Panc1 (cell line): ENCODE data around the gene VPS37B. TPM values are rescaled to one million over a fixed set of nuclear protein-coding genes. Genes with fewer than 3 reads are reported as not detected.

Experiments
- ATAC-seq: fragments of 200-7000 bp; cut with Tn5 transposase; 2 replicates; pipeline ENCODE4 v1.9.1; 2020; ENCODE audit warnings: mild to moderate bottlenecking, moderate library complexity
- BruUV-seq: library from RNA; stranded (reverse); fragments of 400-500 nt; replicated peaks from 2 replicates; lab custom pipeline; 2021; lab: Mats Ljungman, UMichigan
- CTCF ChIA-PET: fragments of 300-600 bp; sonication (Branson Sonifier 250); formaldehyde crosslinking; loops from one replicate; lab custom pipeline; 2022; ENCODE audit warnings: antibody characterized with exemption; lab: Charles Lee
- POLR2A ChIA-PET: fragments of 300-600 bp; sonication (Branson Sonifier 250); formaldehyde crosslinking; loops from one replicate; lab custom pipeline; 2022; ENCODE audit warnings: antibody characterized with exemption; lab: Charles Lee
- DNase-seq: peaks from one replicate; pipeline ENCODE4 v3.0.0-alpha.2; 2010; ENCODE audit warnings: low read depth, low spot score
- H3K27ac ChIP-seq: 2 replicates; pipeline ENCODE4 v1.5.1; 2011; ENCODE audit warnings: mild to moderate bottlenecking, low read length, inconsistent platforms
- H3K27me3 ChIP-seq: fragments of 200-500 bp; sonication (Bioruptor generic); 2 replicates; pipeline ENCODE4 v1.6.0; 2014; ENCODE audit warnings: low read length, inconsistent platforms; ENCODE audit not compliant: control insufficient read depth, insufficient read depth
- H3K36me3 ChIP-seq: fragments of 200-500 bp; sonication (Bioruptor generic); 2 replicates; pipeline ENCODE4 v1.5.1; 2014; ENCODE audit warnings: inconsistent platforms, mild to moderate bottlenecking, low read length, moderate library complexity; ENCODE audit not compliant: control insufficient read depth, insufficient read depth
- H3K4me1 ChIP-seq: 2 replicates; pipeline ENCODE4 v1.5.1; 2011; ENCODE audit warnings: inconsistent platforms, mild to moderate bottlenecking, low read length, moderate library complexity; ENCODE audit not compliant: control insufficient read depth, insufficient read depth
- H3K4me3 ChIP-seq, 2 experiments: 2 replicates each; pipeline ENCODE4 v1.5.1; 2011 to 2012; ENCODE audit warnings: low read depth in 2 of 2, low read length in 2 of 2, mild to moderate bottlenecking in 2 of 2, inconsistent platforms in 1 of 2, moderate library complexity in 1 of 2
- H3K9me3 ChIP-seq: fragments of 200-500 bp; sonication (Bioruptor generic); 2 replicates; pipeline ENCODE4 v1.5.1; 2014; ENCODE audit warnings: low read depth, mild to moderate bottlenecking, inconsistent platforms, low read length, moderate library complexity; ENCODE audit not compliant: control insufficient read depth, insufficient read depth
- POLR2AphosphoS5 ChIP-seq: IDR thresholded peaks from 2 replicates; pipeline ENCODE4 v1.6.1; 2012; ENCODE audit warnings: mild to moderate bottlenecking, low read depth, low read length, moderate library complexity
- SIN3A ChIP-seq: IDR thresholded peaks from 2 replicates; pipeline ENCODE4 v1.6.1; 2012; ENCODE audit warnings: low read depth, mild to moderate bottlenecking, low read length, moderate library complexity, borderline replicate concordance; ENCODE audit not compliant: insufficient read depth
- TCF7L2 ChIP-seq: IDR thresholded peaks from 2 replicates; pipeline ENCODE4 v1.6.1; 2011; ENCODE audit warnings: mild to moderate bottlenecking, low read depth, low read length, inconsistent platforms
- in situ Hi-C: cut with HindIII; loops from 2 replicates; pipeline ENCODE4 v1.10.0; 2016; ENCODE audit warnings: low sequenced_read_pairs, low pct_unique_long_range_greater_than_20kb
- intact Hi-C: fragments of 100-400 bp; cut with micrococcal nuclease; formaldehyde crosslinking; loops from one replicate; pipeline ENCODE4 v1.10.0; 2022; ENCODE audit not compliant: unreplicated experiment
- total RNA-seq: library from RNA; stranded (reverse); gene quantifications from one replicate; pipeline ENCODE4 v1.2.1, GENCODE V29; 2021; ENCODE audit not compliant: unreplicated experiment
- TF ChIP-seq, protein P1 (sequence below): fragments of 450-650 bp; IDR thresholded peaks from 2 replicates; pipeline ENCODE4 v1.5.1; 2017; ENCODE audit warnings: mild to moderate bottlenecking
- TF ChIP-seq, protein P2 (sequence below), 2 experiments: IDR thresholded peaks; 2 replicates each; pipeline ENCODE4 v1.6.1; 2011 to 2012; ENCODE audit warnings: low read depth in 2 of 2, control low read depth in 1 of 2, low read length in 1 of 2, mild to moderate bottlenecking in 1 of 2, moderate library complexity in 1 of 2; ENCODE audit not compliant: insufficient read depth in 1 of 2

The VPS37B gene
- total RNA-seq, 1 experiment from 2014 or later, result 76.7 TPM

DNA sequence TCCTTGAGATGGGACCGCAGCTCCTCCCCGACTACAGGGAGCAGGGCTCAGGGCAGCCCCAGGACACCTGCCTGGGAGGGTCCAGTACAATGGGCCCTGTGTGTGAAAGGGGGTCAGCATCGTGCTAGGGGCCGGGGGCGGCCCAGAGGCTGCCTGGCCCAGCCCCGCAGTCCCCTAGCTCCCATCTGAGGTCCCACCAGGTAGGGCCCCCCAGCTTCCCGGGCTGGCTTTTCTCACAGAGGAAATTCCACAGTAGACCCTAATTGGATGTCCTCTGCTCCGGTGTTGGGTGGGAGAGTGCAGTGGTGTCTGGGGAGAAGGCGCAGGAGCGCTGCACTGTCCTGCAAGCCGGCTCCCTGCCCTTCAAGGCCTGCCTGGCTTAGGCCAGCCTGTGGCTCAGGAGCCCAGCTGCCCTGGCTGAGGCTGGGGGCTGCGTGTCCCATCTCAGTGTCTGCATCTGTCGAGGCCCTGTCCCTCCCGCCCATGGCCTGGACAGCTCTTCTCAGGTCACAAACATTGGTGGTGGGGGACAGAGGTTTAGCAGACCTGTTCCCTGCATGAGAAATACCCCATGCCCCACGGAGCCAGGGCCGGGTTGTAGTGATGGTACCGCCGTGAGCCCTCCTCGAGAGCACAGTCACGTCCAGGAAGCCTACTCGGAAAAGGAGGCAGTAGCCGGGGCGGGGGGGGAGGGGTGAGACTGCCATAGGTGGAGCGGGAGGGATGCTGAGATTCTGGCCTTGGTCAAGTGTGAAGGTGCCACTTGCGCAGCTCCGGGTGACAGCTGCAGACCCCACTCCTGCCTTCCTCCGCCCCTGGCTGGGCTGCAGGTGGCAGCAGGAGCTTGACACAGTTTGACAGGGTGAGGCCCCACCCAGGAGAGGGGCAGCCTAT, 49.1 kb downstream of the VPS37B start:
- POLR2A ChIA-PET, result interaction anchor here (0.6 kb wide), 1 partner anchor 68 kb away, joined by 3 read pairs; no protein-coding TSS in a partner anchor
- CTCF ChIA-PET, result interaction anchor here (0.6 kb wide), 1 partner anchor 11 kb away, joined by 3 read pairs; no protein-coding TSS in a partner anchor
- H3K4me3 ChIP-seq, result no peak overlapping the region
- no peaks in the 10 kb centered on the region for H3K27me3 ChIP-seq
- no peak for TF ChIP-seq SIN3A
- TF ChIP-seq POLR2AphosphoS5, result no peak
- TF ChIP-seq, protein P1, sequence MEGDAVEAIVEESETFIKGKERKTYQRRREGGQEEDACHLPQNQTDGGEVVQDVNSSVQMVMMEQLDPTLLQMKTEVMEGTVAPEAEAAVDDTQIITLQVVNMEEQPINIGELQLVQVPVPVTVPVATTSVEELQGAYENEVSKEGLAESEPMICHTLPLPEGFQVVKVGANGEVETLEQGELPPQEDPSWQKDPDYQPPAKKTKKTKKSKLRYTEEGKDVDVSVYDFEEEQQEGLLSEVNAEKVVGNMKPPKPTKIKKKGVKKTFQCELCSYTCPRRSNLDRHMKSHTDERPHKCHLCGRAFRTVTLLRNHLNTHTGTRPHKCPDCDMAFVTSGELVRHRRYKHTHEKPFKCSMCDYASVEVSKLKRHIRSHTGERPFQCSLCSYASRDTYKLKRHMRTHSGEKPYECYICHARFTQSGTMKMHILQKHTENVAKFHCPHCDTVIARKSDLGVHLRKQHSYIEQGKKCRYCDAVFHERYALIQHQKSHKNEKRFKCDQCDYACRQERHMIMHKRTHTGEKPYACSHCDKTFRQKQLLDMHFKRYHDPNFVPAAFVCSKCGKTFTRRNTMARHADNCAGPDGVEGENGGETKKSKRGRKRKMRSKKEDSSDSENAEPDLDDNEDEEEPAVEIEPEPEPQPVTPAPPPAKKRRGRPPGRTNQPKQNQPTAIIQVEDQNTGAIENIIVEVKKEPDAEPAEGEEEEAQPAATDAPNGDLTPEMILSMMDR, result no peak
- TF ChIP-seq TCF7L2, result no peak
- TF ChIP-seq, protein P2, sequence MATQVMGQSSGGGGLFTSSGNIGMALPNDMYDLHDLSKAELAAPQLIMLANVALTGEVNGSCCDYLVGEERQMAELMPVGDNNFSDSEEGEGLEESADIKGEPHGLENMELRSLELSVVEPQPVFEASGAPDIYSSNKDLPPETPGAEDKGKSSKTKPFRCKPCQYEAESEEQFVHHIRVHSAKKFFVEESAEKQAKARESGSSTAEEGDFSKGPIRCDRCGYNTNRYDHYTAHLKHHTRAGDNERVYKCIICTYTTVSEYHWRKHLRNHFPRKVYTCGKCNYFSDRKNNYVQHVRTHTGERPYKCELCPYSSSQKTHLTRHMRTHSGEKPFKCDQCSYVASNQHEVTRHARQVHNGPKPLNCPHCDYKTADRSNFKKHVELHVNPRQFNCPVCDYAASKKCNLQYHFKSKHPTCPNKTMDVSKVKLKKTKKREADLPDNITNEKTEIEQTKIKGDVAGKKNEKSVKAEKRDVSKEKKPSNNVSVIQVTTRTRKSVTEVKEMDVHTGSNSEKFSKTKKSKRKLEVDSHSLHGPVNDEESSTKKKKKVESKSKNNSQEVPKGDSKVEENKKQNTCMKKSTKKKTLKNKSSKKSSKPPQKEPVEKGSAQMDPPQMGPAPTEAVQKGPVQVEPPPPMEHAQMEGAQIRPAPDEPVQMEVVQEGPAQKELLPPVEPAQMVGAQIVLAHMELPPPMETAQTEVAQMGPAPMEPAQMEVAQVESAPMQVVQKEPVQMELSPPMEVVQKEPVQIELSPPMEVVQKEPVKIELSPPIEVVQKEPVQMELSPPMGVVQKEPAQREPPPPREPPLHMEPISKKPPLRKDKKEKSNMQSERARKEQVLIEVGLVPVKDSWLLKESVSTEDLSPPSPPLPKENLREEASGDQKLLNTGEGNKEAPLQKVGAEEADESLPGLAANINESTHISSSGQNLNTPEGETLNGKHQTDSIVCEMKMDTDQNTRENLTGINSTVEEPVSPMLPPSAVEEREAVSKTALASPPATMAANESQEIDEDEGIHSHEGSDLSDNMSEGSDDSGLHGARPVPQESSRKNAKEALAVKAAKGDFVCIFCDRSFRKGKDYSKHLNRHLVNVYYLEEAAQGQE (IDR thresholded peaks at IDR 0.05; ENCODE audit: insufficient read depth in 1 of 2, low read depth in 2 of 2, low read length in 1 of 2), result no peak
- H3K9me3 ChIP-seq, result no peaks in the 10 kb centered on the region
- in situ Hi-C loops (no loop called here), intact Hi-C loops (no loop called here)
- no TSS peak for BruUV-seq
- no peak for DNase-seq
- no peaks in the 10 kb centered on the region for H3K36me3 ChIP-seq
- ATAC-seq, result no peak
- H3K4me1 ChIP-seq, result peaks cover 2% of the 10 kb centered on the region; the same call in 1 of the 2 replicates
- H3K27ac ChIP-seq, result no peak overlapping the region

DNA sequence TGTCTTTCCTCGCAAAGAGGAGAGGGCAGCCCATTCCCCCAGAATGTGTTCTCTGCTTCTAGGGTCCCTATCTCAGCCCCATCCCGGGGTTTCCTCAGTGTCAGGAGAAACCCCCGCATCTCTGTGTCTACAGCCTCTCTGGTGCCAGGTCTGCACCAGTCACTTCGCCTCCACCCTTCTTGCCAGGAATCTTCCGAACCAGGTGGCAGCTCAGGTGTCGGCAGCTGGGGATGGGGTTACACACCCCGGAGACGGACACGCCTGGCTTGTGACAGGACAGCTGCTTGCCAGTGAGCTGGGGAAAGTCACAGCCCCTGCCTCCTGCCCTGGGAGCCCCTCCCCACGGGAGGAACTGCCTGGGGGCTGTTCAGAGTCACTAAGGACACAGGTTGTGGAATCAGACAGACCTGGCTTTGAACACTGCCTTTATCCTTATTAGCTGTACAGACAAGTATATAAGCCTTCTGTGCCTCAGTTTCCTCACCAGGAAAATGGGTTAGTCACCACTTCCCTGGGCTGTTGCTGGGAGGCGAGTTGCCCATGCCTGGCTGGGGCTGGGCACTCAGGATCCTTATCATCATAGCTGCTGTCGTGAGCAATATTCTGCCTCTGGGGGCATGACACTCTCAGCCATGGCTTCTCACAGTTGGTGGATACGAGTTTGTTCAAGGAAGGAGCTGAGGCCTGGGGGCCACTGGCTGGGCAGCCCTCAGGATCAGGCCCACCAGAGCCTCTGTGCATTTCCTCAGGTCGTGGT, 49.9 kb downstream of the VPS37B start:
- no peak overlapping the region for H3K27ac ChIP-seq
- H3K9me3 ChIP-seq, result no peaks in the 10 kb centered on the region
- no peak overlapping the region for H3K4me3 ChIP-seq
- H3K36me3 ChIP-seq, result no peaks in the 10 kb centered on the region
- no peak for DNase-seq
- no peaks in the 10 kb centered on the region for H3K27me3 ChIP-seq
- ChIA-PET POLR2A (no interaction called here), CTCF (no interaction called here)
- in situ Hi-C loops (no loop called here), intact Hi-C loops (no loop called here)
- peaks cover 10% of the 10 kb centered on the region for H3K4me1 ChIP-seq
- no peak for ATAC-seq
- TF ChIP-seq SIN3A, result no peak
- no peak for TF ChIP-seq POLR2AphosphoS5
- no peak for TF ChIP-seq TCF7L2
- TF ChIP-seq, protein P1, result no peak
- TF ChIP-seq, protein P2 (IDR thresholded peaks at IDR 0.05; ENCODE audit: insufficient read depth in 1 of 2, low read depth in 2 of 2, low read length in 1 of 2), result no peak
- no TSS peak for BruUV-seq
